ENCODE measurements around the gene NF2.

DNA sequence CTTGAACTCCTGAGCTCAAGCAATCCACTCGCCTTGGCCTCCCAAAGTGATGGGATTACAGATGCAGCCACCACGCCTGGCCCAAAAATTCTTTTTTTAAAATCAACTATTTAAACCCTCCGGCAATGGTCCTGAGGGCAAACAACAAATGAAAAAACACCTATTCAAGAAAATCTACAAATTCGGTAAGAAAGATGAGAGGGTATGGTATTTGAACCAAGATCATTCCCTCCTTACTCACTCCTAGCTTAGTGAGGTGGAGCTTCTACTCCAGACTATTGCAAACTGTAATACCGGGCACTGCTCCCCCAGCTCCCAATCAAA is 2.1 kb downstream of the NF2 start:
- TF ChIP-seq EZH2 (IDR thresholded peaks at IDR 0.05; ENCODE audit: low read depth, unreplicated experiment) = no peak
- no peak for TF ChIP-seq CTCF (conservative IDR thresholded peaks at IDR 0.05; ENCODE audit: low read depth in 2 of 2)
